Endothelial cell of umbilical vein (primary cell): ENCODE results near the gene ANP32B.

Experiments used
- EZH2 ChIP-seq: IDR thresholded peaks from 2 replicates; pipeline ENCODE4 v1.6.1; 2012; ENCODE audit warnings: borderline replicate concordance, low read depth, mild to moderate bottlenecking, moderate library complexity, low read length, inconsistent platforms; ENCODE audit not compliant: severe bottlenecking
- GATA2 ChIP-seq: IDR thresholded peaks from 2 replicates; pipeline ENCODE4 v1.7.0; 2011; ENCODE audit warnings: low read depth, mild to moderate bottlenecking, moderate library complexity, mixed read lengths, low read length; ENCODE audit not compliant: insufficient read length, insufficient read depth
- POLR2A ChIP-seq: IDR thresholded peaks from 2 replicates; pipeline ENCODE4 v1.6.1; 2012; ENCODE audit warnings: low read depth, mild to moderate bottlenecking, control low read depth, low read length
- TF ChIP-seq, protein P1 (sequence below), 2 donors: IDR thresholded peaks; 1 replicate in 1 of 2; 2 replicates in 1 of 2; pipeline ENCODE4 v1.5.1; 2011; ENCODE audit warnings: low read length in 2 of 2, mild to moderate bottlenecking in 2 of 2, moderate library complexity in 2 of 2, control low read depth in 1 of 2, inconsistent platforms in 1 of 2, low read depth in 1 of 2; ENCODE audit not compliant: insufficient read depth in 1 of 2; ENCODE audit errors: extremely low read depth in 1 of 2

DNA sequence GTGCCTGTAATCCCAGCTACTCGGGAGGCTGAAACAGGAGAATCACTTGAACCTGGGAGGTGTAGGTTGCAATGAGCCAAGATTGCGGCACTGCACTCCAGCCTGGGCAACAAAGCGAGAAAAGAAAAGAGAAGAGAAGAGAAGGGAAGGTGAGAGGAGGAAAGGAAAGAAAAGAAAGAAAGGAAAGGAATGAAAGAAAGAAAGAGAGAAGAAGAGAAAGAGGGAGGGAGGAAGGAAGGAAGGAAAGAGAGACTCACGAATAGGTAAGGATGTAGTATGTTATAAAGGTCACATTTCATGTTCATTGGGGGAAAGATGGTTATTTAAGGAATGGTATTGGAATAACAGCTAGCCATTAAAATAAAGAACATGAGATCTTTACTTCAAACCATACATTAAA lies 10.4 kb upstream of the ANP32B start:
- TF ChIP-seq, protein P1, sequence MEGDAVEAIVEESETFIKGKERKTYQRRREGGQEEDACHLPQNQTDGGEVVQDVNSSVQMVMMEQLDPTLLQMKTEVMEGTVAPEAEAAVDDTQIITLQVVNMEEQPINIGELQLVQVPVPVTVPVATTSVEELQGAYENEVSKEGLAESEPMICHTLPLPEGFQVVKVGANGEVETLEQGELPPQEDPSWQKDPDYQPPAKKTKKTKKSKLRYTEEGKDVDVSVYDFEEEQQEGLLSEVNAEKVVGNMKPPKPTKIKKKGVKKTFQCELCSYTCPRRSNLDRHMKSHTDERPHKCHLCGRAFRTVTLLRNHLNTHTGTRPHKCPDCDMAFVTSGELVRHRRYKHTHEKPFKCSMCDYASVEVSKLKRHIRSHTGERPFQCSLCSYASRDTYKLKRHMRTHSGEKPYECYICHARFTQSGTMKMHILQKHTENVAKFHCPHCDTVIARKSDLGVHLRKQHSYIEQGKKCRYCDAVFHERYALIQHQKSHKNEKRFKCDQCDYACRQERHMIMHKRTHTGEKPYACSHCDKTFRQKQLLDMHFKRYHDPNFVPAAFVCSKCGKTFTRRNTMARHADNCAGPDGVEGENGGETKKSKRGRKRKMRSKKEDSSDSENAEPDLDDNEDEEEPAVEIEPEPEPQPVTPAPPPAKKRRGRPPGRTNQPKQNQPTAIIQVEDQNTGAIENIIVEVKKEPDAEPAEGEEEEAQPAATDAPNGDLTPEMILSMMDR (IDR thresholded peaks at IDR 0.05; ENCODE audit: extremely low read depth in 1 of 2, insufficient read depth in 1 of 2, low read depth in 1 of 2, low read length in 2 of 2), result no peak
- TF ChIP-seq EZH2 (no peak), GATA2 (no peak), POLR2A (no peak)
